CD8-positive, alpha-beta memory T cell (primary cell): Measurements from ENCODE around the gene BCL11A. TPM values are rescaled to one million over a fixed set of nuclear protein-coding genes. Genes with fewer than 3 reads are reported as not detected.

ENCODE experiments used
- CTCF ChIA-PET: fragments of 350-600 bp; sonication (Branson Sonifier 250); formaldehyde crosslinking; loops from one replicate; lab custom pipeline; 2021; ENCODE audit warnings: antibody characterized with exemption; lab: Charles Lee
- POLR2A ChIA-PET: fragments of 350-600 bp; sonication (Branson Sonifier 250); formaldehyde crosslinking; loops from one replicate; lab custom pipeline; 2021; ENCODE audit warnings: antibody characterized with exemption; lab: Charles Lee
- DNase-seq, 5 donors: peaks; one replicate each; pipeline versions ENCODE4 v3.0.0 to v3.0.0-alpha.2; 2020 to 2022; ENCODE audit warnings: mixed read lengths in 1 of 5
- H3K27ac ChIP-seq: one replicate; pipeline ENCODE4 v1.7.0; 2013; ENCODE audit warnings: low read depth, mild to moderate bottlenecking, low read length, moderate library complexity
- H3K27me3 ChIP-seq: 2 replicates; pipeline ENCODE4 v1.7.0; 2013; ENCODE audit warnings: low read length, mild to moderate bottlenecking; ENCODE audit not compliant: insufficient read depth, poor library complexity, severe bottlenecking
- H3K36me3 ChIP-seq: 2 replicates; pipeline ENCODE4 v1.7.0; 2013; ENCODE audit warnings: mild to moderate bottlenecking, low read length, moderate library complexity; ENCODE audit not compliant: insufficient read depth
- H3K4me1 ChIP-seq: 2 replicates; pipeline ENCODE4 v1.7.0; 2013; ENCODE audit warnings: mild to moderate bottlenecking, low read length, moderate library complexity; ENCODE audit not compliant: insufficient read depth
- H3K4me3 ChIP-seq: 2 replicates; pipeline ENCODE4 v1.7.0; 2013; ENCODE audit warnings: mild to moderate bottlenecking, low read length
- H3K9me3 ChIP-seq: 2 replicates; pipeline ENCODE4 v1.7.0; 2013; ENCODE audit warnings: mild to moderate bottlenecking, low read length
- H3K27ac Mint-ChIP-seq, 8 donors: one replicate each; pipeline ENCODE4 v1.8.0; 2020 to 2021; ENCODE audit warnings: mixed read lengths in 8 of 8, mild to moderate bottlenecking in 6 of 8, inconsistent platforms in 3 of 8, moderate library complexity in 3 of 8
- H3K27me3 Mint-ChIP-seq, 2 donors: one replicate each; pipeline ENCODE4 v1.8.0; 2020 to 2021; ENCODE audit warnings: mixed read lengths in 2 of 2, mild to moderate bottlenecking in 1 of 2, moderate library complexity in 1 of 2
- H3K36me3 Mint-ChIP-seq, 3 donors: one replicate each; pipeline ENCODE4 v1.8.0; 2020 to 2021; ENCODE audit warnings: mixed read lengths in 3 of 3, inconsistent platforms in 1 of 3, mild to moderate bottlenecking in 1 of 3
- H3K4me1 Mint-ChIP-seq, 3 donors: one replicate each; pipeline ENCODE4 v1.8.0; 2020 to 2021; ENCODE audit warnings: mixed read lengths in 3 of 3, inconsistent platforms in 1 of 3, mild to moderate bottlenecking in 1 of 3
- H3K4me3 Mint-ChIP-seq, 7 donors: one replicate each; pipeline ENCODE4 v1.8.0; 2020 to 2021; ENCODE audit warnings: mixed read lengths in 7 of 7, mild to moderate bottlenecking in 6 of 7, moderate library complexity in 4 of 7, inconsistent platforms in 2 of 7
- H3K9me3 Mint-ChIP-seq, 5 donors: one replicate each; pipeline ENCODE4 v1.8.0; 2020 to 2022; ENCODE audit warnings: mixed read lengths in 5 of 5, mild to moderate bottlenecking in 3 of 5, moderate library complexity in 2 of 5, inconsistent platforms in 1 of 5
- polyA plus RNA-seq: library from polyadenylated mRNA; unstranded; fragments of 300-500 nt; fragmentation: Illumina TruSeq; gene quantifications from one replicate; pipeline ENCODE4 v1.2.3, GENCODE V29; 2021
- total RNA-seq, 2 experiments: library from RNA; stranded (reverse); gene quantifications; one replicate each; pipeline ENCODE4 v1.2.3, GENCODE V29; 2021

Gene BCL11A
- total and polyA plus RNA-seq, 3 experiments from 2014 or later = 0.07 to 0.15 TPM; not detected in 1

- no peaks in the 10 kb centered on the region for H3K27me3 ChIP-seq
- no peaks in the 10 kb centered on the region for H3K4me1 ChIP-seq
- no peak overlapping the region for H3K27ac ChIP-seq
- no peaks in the 10 kb centered on the region for H3K9me3 ChIP-seq
- H3K36me3 Mint-ChIP-seq = no peaks in the 10 kb centered on the region
- ChIA-PET CTCF (no interaction called here), POLR2A (no interaction called here)
- no peak for DNase-seq
- H3K9me3 Mint-ChIP-seq = peaks cover 0 to 2% (median 0%) of the 10 kb centered on the region in 5 donors
- H3K4me3 ChIP-seq = no peak overlapping the region
- H3K4me1 Mint-ChIP-seq = no peaks in the 10 kb centered on the region
- no peaks in the 10 kb centered on the region for H3K36me3 ChIP-seq
- H3K27me3 Mint-ChIP-seq = peaks cover 16 to 47% of the 10 kb centered on the region in 2 donors
- no peak overlapping the region for H3K4me3 Mint-ChIP-seq
- no peak overlapping the region for H3K27ac Mint-ChIP-seq
Measured at GRCh38 chr2:60512062-60512622, 41.3 kb downstream of the BCL11A start.

GRCh38 chr2:60510713-60511112 is 42.7 kb downstream of the BCL11A start:
- Mint-ChIP-seq H3K9me3 (peaks cover 0 to 2% (median 0%) of the 10 kb centered on the region in 5 donors), H3K27me3 (peaks cover 20 to 47% of the 10 kb centered on the region in 2 donors), H3K4me1 (no peaks in the 10 kb centered on the region), H3K36me3 (no peaks in the 10 kb centered on the region), H3K4me3 (no peak overlapping the region), H3K27ac (no peak overlapping the region)
- ChIA-PET CTCF (no interaction called here), POLR2A (no interaction called here)
- no peak for DNase-seq
- Histone ChIP-seq H3K9me3 (no peaks in the 10 kb centered on the region), H3K36me3 (no peaks in the 10 kb centered on the region), H3K27ac (no peak overlapping the region), H3K27me3 (no peaks in the 10 kb centered on the region), H3K4me1 (no peaks in the 10 kb centered on the region), H3K4me3 (no peak overlapping the region)

- Histone ChIP-seq H3K4me3 (no peak overlapping the region), H3K4me1 (no peaks in the 10 kb centered on the region), H3K9me3 (no peaks in the 10 kb centered on the region), H3K36me3 (no peaks in the 10 kb centered on the region), H3K27me3 (peaks cover 4% of the 10 kb centered on the region), H3K27ac (no peak overlapping the region)
- ChIA-PET CTCF (no interaction called here), POLR2A (no interaction called here)
- Mint-ChIP-seq H3K27ac (no peak overlapping the region), H3K36me3 (no peaks in the 10 kb centered on the region), H3K27me3 (peaks cover 11 to 63% of the 10 kb centered on the region in 2 donors), H3K4me1 (no peaks in the 10 kb centered on the region), H3K9me3 (peaks cover 0 to 2% (median 0%) of the 10 kb centered on the region in 5 donors), H3K4me3 (no peak overlapping the region)
- no peak for DNase-seq
Measured at GRCh38 chr2:60509066-60509465, 44.4 kb downstream of the BCL11A start.

- peaks cover 0 to 2% (median 0%) of the 10 kb centered on the region in 5 donors for H3K9me3 Mint-ChIP-seq
- Histone ChIP-seq H3K4me3 (no peak overlapping the region), H3K9me3 (no peaks in the 10 kb centered on the region), H3K27ac (no peak overlapping the region), H3K36me3 (no peaks in the 10 kb centered on the region), H3K27me3 (peaks cover 4% of the 10 kb centered on the region), H3K4me1 (no peaks in the 10 kb centered on the region)
- no peaks in the 10 kb centered on the region for H3K36me3 Mint-ChIP-seq
- no peak overlapping the region for H3K27ac Mint-ChIP-seq
- H3K4me3 Mint-ChIP-seq = no peak overlapping the region
- ChIA-PET POLR2A (no interaction called here), CTCF (no interaction called here)
- DNase-seq = no peak
- peaks cover 11 to 59% of the 10 kb centered on the region in 2 donors for H3K27me3 Mint-ChIP-seq
- no peaks in the 10 kb centered on the region for H3K4me1 Mint-ChIP-seq
Measured at GRCh38 chr2:60508339-60508917, 45.0 kb downstream of the BCL11A start.

- peaks cover 0 to 2% (median 0%) of the 10 kb centered on the region in 5 donors for H3K9me3 Mint-ChIP-seq
- H3K36me3 ChIP-seq = no peaks in the 10 kb centered on the region
- peaks cover 11 to 52% of the 10 kb centered on the region in 2 donors for H3K27me3 Mint-ChIP-seq
- H3K36me3 Mint-ChIP-seq = no peaks in the 10 kb centered on the region
- no peaks in the 10 kb centered on the region for H3K4me1 Mint-ChIP-seq
- no peak overlapping the region for H3K4me3 ChIP-seq
- no peak for DNase-seq
- no peak overlapping the region for H3K4me3 Mint-ChIP-seq
- H3K4me1 ChIP-seq = no peaks in the 10 kb centered on the region
- ChIA-PET CTCF (no interaction called here), POLR2A (no interaction called here)
- H3K27me3 ChIP-seq = peaks cover 4% of the 10 kb centered on the region
- H3K27ac ChIP-seq = no peak overlapping the region
- H3K9me3 ChIP-seq = no peaks in the 10 kb centered on the region
- H3K27ac Mint-ChIP-seq = no peak overlapping the region
Measured at GRCh38 chr2:60507211-60507965, 46.1 kb downstream of the BCL11A start.

GRCh38 chr2:60505880-60506260 is 47.6 kb downstream of the BCL11A start:
- CTCF ChIA-PET = no interaction called here
- no peaks in the 10 kb centered on the region for H3K36me3 Mint-ChIP-seq
- Histone ChIP-seq H3K9me3 (no peaks in the 10 kb centered on the region), H3K4me3 (no peak overlapping the region), H3K27ac (no peak overlapping the region), H3K36me3 (no peaks in the 10 kb centered on the region), H3K4me1 (no peaks in the 10 kb centered on the region), H3K27me3 (peaks cover 4% of the 10 kb centered on the region)
- H3K4me3 Mint-ChIP-seq = no peak overlapping the region
- POLR2A ChIA-PET = no interaction called here
- peaks cover 11 to 51% of the 10 kb centered on the region in 2 donors for H3K27me3 Mint-ChIP-seq
- peaks cover 0 to 2% (median 0%) of the 10 kb centered on the region in 5 donors for H3K9me3 Mint-ChIP-seq
- no peak overlapping the region for H3K27ac Mint-ChIP-seq
- no peak for DNase-seq
- no peaks in the 10 kb centered on the region for H3K4me1 Mint-ChIP-seq

- Histone ChIP-seq H3K9me3 (no peaks in the 10 kb centered on the region), H3K27ac (no peak overlapping the region), H3K36me3 (no peaks in the 10 kb centered on the region), H3K27me3 (peaks cover 4% of the 10 kb centered on the region), H3K4me3 (no peak overlapping the region), H3K4me1 (no peaks in the 10 kb centered on the region)
- Mint-ChIP-seq H3K36me3 (no peaks in the 10 kb centered on the region), H3K4me3 (no peak overlapping the region), H3K27ac (no peak overlapping the region), H3K27me3 (peaks cover 10 to 49% of the 10 kb centered on the region in 2 donors), H3K9me3 (peaks cover 0 to 2% (median 0%) of the 10 kb centered on the region in 5 donors), H3K4me1 (no peaks in the 10 kb centered on the region)
- DNase-seq = no peak
- CTCF ChIA-PET = interaction anchor here (1.0 kb wide), 1 partner anchor 11 kb away, joined by 3 read pairs; no protein-coding TSS in a partner anchor
- POLR2A ChIA-PET = no interaction called here
Measured at GRCh38 chr2:60505240-60505879, 48.1 kb downstream of the BCL11A start.

GRCh38 chr2:60504049-60504448 is 49.4 kb downstream of the BCL11A start:
- Mint-ChIP-seq H3K27me3 (peaks cover 14 to 45% of the 10 kb centered on the region in 2 donors), H3K4me3 (no peak overlapping the region), H3K4me1 (no peaks in the 10 kb centered on the region), H3K27ac (no peak overlapping the region), H3K9me3 (no peaks in the 10 kb centered on the region), H3K36me3 (no peaks in the 10 kb centered on the region)
- Histone ChIP-seq H3K9me3 (no peaks in the 10 kb centered on the region), H3K27ac (no peak overlapping the region), H3K27me3 (peaks cover 4% of the 10 kb centered on the region), H3K36me3 (no peaks in the 10 kb centered on the region), H3K4me1 (no peaks in the 10 kb centered on the region), H3K4me3 (no peak overlapping the region)
- CTCF ChIA-PET = no interaction called here
- DNase-seq = no peak
- POLR2A ChIA-PET = no interaction called here
